Central memory CD4-positive, alpha-beta T cell (primary cell): Measurements from ENCODE around the gene MASP2.
"Not testable (repeated sequence)": the region's sequence is repeated elsewhere in the genome, so short reads cannot be mapped to it uniquely, and the experiment has no call there.

ENCODE experiments used
- DNase-seq: peaks from one replicate; pipeline ENCODE4 v3.0.0; 2022

Gene MASP2

GRCh38 chr1:11037019-11037739, 9.9 kb downstream of the MASP2 start:
- DNase-seq = not testable (repeated sequence)

- no peak for DNase-seq
These were observed 15.3 kb downstream of the MASP2 start for GRCh38 chr1:11031624-11032262.

GRCh38 chr1:11030865-11031264, 16.2 kb downstream of the MASP2 start:
- DNase-seq = no peak

GRCh38 chr1:11028018-11028417, 19.0 kb downstream of the MASP2 start:
- no peak for DNase-seq

- DNase-seq = no peak
These were observed 19.7 kb downstream of the MASP2 start for GRCh38 chr1:11027316-11027715.

- no peak for DNase-seq
These were observed 20.1 kb downstream of the MASP2 start for GRCh38 chr1:11026903-11027302.

DNA sequence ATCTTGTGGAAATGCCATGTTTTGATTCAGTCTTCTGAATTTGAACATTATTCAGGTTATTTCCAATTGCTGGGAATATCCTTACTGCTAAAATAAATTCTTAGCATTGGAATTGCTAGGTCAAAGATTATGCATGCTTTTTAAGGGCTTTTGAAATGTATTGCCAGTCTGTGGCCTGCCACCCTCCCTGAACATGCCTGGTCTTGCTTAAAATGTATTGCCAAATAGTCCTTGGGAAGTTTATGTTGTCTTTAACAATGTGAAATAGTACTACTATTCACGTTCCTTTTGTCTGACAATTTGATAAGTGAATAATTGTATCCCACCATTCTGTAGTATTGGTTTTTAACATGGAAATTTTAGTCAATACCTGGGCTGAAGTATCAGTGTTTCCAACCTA, 21.0 kb downstream of the MASP2 start:
- DNase-seq = no peak

GRCh38 chr1:11025618-11026017, 21.4 kb downstream of the MASP2 start:
- no peak for DNase-seq

DNA sequence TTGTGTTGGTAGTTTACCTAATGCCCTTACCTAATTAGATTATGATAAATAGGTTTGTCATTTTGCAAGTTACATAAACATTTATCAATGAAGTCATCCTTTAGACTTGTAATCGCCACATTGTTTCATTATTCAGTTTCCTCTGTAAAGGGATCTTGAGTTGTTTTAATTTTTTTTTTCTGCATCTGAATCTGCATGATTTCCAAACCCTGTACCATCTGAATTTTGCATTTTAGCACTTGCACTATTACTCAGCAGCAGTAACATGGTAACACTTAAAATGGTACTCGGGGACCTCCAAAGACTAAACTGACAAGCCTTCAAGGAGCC, 22.2 kb downstream of the MASP2 start:
- no peak for DNase-seq

- DNase-seq = no peak
These were observed 22.7 kb downstream of the MASP2 start for GRCh38 chr1:11024154-11024873.

DNA sequence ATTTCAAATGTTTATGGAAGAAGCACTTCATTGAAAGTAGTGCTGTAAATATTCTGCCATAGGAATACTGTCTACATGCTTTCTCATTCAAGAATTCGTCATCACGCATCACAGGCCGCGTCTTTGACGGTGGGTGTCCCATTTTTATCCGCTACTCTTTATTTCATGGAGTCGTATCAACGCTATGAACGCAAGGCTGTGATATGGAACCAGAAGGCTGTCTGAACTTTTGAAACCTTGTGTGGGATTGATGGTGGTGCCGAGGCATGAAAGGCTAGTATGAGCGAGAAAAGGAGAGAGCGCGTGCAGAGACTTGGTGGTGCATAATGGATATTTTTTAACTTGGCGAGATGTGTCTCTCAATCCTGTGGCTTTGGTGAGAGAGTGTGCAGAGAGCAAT, 23.8 kb downstream of the MASP2 start:
- DNase-seq = no peak

DNA sequence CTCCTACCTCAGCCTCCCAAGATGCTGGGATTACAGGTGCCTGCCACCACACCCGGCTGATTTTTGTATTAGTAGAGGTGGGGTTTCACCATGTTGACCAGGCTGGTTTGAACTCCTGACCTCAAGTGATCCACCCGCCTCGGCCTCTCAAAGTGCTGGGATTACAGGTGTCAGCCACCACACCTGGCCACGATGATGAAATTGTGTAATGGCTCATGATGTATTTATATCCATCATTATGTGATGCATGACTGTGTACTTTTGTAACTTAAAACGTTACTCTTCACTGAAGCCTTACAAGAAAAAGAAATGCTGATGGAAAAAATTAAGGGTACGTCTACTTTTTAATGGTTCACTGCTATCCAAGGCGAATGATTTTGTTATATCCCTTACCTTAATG, 27.1 kb downstream of the MASP2 start:
- no peak for DNase-seq

DNA sequence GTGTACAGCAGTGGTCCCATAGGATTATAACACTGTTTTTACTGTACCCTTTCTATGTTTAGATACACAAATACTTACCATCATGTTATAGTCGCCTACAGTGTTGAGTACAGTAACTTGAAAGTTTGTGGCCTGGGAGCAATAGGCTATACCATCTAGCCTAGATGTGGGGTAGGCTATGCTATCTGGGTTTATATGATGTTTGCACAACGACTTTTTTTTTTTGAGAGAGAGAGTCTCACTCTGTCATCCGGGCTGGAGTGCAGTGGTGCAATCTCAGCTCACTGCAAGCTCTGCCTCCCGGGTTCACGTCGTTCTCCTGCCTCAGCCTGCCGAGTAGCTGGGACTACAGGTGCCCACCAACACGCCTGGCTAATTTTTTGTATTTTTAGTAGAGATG, 27.7 kb downstream of the MASP2 start:
- not testable (repeated sequence) for DNase-seq

DNA sequence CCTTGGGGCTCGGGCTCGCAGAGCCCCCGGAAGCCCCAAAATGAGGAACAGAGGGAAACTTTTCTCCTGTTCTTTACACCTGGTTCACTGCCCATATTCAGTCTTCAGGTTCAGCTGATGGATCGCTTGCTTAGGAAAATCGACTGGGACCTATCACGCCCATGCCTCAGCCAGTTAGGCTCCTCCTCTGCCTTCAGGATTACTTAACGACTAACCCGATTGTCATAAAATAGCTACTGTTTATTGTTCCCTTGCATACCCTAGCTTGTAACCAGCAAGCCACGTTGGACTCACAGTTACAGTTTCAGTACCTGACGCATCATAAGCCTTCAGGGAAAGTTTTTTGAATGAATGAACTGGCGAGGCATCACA, 33.9 kb downstream of the MASP2 start:
- no peak for DNase-seq

DNA sequence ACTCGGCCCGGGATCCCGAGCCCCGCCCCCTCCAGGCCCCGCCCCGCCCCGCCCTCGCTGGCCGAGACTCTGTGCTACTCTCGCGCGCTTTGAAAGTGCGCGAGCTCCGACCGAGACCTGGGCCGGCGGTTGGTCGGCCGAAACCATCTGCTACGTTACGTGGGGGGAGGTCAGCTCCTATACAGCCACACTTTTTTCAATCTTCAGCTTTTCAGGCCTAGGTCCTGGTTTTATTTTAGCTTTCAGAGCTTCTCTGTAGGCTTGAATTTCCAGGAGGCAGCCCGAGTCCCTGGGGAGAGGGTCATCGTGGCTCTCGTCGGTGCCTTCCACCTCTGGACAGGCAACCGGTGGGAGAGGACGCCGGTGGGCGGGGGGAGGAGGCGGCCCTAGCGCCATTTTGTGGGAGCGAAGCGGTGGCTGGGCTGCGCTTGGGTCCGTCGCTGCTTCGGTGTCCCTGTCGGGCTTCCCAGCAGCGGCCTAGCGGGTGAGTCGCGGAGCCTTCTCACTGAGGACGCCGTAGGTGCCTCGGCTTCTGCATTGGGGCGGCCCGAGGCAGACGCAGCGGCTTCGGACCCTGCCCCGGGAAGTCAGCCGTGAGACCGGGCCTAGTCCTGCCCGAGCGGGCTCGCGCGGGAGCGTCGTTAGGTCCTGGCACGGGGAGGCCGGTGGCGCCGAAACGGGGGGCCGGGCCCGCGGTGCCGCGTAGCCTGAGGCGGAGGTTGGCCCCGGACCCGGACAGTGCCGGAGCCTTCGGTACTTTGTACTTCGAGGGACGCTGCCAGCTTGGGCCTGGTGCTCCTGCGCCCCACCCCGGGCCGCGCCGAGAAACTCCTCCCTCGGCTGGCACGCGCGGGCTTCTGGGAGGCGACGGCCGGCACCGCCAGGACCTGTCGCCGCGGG, 34.5 kb downstream of the MASP2 start, which contains the start of gene TARDBP:
TARDBP (plus strand) TSS at position 395 of the 900 bp plus-strand sequence. CDS start 1,074 bp downstream, outside the sequence.
- DNase-seq = peak; percentile 89

DNA sequence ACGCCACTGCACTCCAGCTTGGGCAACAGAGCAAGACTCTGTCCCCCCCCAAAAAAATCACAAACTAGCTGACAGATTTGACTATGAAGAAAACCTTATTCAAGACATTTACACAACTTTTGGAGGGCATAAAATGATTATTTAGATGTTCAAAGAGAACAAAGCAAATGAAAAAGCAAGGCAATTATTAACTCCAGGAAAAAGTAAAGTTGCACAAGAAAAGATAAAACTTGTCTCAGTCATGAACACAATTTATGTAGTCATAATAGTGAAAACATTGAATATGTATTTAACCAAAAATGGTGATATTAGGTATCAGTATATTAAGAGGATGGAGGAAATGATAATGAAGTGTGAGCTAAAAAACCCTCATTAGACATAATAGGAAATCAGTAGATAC, 46.5 kb downstream of the MASP2 start:
- DNase-seq = no peak

GRCh38 chr1:10996100-10996499, 50.9 kb downstream of the MASP2 start:
- DNase-seq = no peak

GRCh38 chr1:10992864-10993263, 54.2 kb downstream of the MASP2 start:
- no peak for DNase-seq

- DNase-seq = not testable (repeated sequence)
These were observed 55.0 kb downstream of the MASP2 start for GRCh38 chr1:10992004-10992403.

DNA sequence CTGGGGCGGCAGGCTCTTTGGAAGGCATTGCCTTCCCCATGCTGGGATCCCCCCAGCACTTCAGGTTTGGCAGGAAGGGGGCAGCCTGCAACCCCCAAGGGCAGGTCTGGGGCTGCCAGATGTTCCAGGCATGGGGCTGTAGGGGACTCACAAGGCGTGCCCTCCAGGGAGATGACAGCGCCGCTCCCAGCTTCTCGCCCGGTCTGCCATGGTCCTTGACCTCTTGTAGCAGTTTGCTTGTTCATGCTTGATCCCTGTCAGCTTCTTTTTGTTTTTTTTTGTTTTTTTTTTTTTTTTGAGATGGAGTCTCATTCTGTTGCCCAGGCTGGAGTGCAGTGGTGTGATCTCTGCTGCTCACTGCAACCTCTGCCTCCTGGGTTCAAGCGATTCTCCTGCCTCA, 56.2 kb downstream of the MASP2 start:
- no peak for DNase-seq

DNA sequence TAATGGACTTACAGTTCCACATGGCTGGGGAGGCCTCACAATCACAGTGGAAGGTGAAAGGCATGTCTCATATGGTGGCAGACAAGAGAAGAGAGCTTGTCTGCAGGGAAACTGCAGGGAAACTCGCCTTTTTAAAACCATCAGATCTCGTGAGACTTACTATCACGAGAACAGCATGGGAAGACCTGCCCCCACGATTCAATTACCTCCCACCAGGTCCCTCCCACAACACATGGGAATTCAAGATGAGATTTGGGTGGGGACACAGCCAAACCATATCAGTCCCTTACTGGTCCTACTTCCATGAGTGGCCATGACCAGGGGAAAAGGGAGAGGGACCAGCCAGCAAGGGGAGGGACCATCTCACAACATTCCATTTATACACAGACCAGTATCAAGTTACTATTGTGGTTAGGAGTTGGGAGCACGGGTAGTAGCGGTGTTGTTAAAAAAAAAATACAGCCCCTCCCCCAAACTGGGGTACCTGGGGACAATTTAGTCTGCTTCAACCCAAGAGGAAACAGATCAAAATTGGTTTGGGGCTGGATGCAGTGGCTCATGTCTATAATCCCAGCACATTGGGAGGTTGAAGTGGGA, 57.0 kb downstream of the MASP2 start:
- DNase-seq = not testable (repeated sequence)

GRCh38 chr1:10989095-10989494, 57.9 kb downstream of the MASP2 start:
- no peak for DNase-seq
